GM19043 (cell line): ENCODE results near the gene TDP2.
"Not testable (repeated sequence)": the region's sequence is repeated elsewhere in the genome, so short reads cannot be mapped to it uniquely, and the experiment has no call there.

Experiments used
- ATAC-seq: cut with Tn5 transposase; IDR thresholded peaks from one replicate; pipeline ENCODE4 v1.9.1; 2021; ENCODE audit warnings: low read depth; ENCODE audit not compliant: unreplicated experiment

TDP2 gene

GRCh38 chr6:24666641-24667377 lies at the start of gene TDP2, which contains the start of gene ACOT13:
Gene TDP2 (minus strand): TSS chr6:24666899. CDS start chr6:24666862, 37 bp downstream.
Gene ACOT13 (plus strand): TSS chr6:24667077. CDS start chr6:24667264, 187 bp downstream.
- ATAC-seq: peak; percentile 94

GRCh38 chr6:24710519-24711303 lies 44.0 kb upstream of the TDP2 start:
- ATAC-seq: no peak

- ATAC-seq: no peak
These were observed 42.5 kb upstream of the TDP2 start for GRCh38 chr6:24709014-24709711.

GRCh38 chr6:24708612-24709011 lies 41.9 kb upstream of the TDP2 start:
- no peak for ATAC-seq

- ATAC-seq: no peak
These were observed 37.8 kb upstream of the TDP2 start for GRCh38 chr6:24704468-24704867.

GRCh38 chr6:24702720-24703282 lies 36.1 kb upstream of the TDP2 start:
- no peak for ATAC-seq

- no peak for ATAC-seq
These were observed 33.0 kb upstream of the TDP2 start for GRCh38 chr6:24699521-24700359.

GRCh38 chr6:24696097-24696496 lies 29.4 kb upstream of the TDP2 start:
- ATAC-seq: no peak

GRCh38 chr6:24695635-24696034 lies 28.9 kb upstream of the TDP2 start:
- not testable (repeated sequence) for ATAC-seq

GRCh38 chr6:24694198-24694597 lies 27.5 kb upstream of the TDP2 start:
- peak; percentile 54 for ATAC-seq

- no peak for ATAC-seq
These were observed 26.3 kb upstream of the TDP2 start for GRCh38 chr6:24692848-24693592.

GRCh38 chr6:24692415-24692814 lies 25.7 kb upstream of the TDP2 start:
- ATAC-seq: no peak

- ATAC-seq: no peak
These were observed 25.3 kb upstream of the TDP2 start for GRCh38 chr6:24692003-24692402.

- no peak for ATAC-seq
These were observed 24.9 kb upstream of the TDP2 start for GRCh38 chr6:24691550-24691949.

- no peak for ATAC-seq
These were observed 23.9 kb upstream of the TDP2 start for GRCh38 chr6:24690593-24690992.

GRCh38 chr6:24689964-24690363 lies 23.3 kb upstream of the TDP2 start:
- ATAC-seq: no peak

GRCh38 chr6:24686946-24687345 lies 20.2 kb upstream of the TDP2 start:
- ATAC-seq: no peak

GRCh38 chr6:24686408-24686807 lies 19.7 kb upstream of the TDP2 start:
- no peak for ATAC-seq
